ENCODE data around the gene CHD1L. TPM values are rescaled to one million over a fixed set of nuclear protein-coding genes. Genes with fewer than 3 reads are reported as not detected.
"Not testable (repeated sequence)": the region's sequence is repeated elsewhere in the genome, so short reads cannot be mapped to it uniquely, and the experiment has no call there.

Gene CHD1L
- total RNA-seq, 2 experiments from 2014 or later = 49.6 to 58.3 TPM

DNA sequence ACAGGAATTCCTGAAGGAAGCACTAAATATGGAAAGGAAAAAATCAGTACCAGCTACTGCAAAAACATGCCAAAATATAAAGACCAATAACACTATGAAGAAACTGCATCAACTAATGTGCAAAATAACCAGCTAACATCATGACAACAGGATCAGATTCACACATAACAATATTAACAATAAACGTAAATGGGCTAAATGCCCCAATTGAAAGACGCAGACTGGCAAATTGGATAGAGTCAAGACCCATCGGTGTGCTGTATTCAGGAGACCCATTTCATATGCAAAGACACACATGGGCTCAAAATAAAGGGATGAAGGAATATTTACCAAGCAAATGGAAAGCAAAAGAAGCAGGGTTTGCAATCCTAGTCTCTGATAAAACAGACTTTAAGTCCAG, 63.3 kb downstream of the CHD1L start:
- H3K27ac Mint-ChIP-seq; H3K4me1 Mint-ChIP-seq; H3K36me3 Mint-ChIP-seq; POLR2A ChIA-PET; H3K4me3 Mint-ChIP-seq; H3K27me3 Mint-ChIP-seq; ATAC-seq (ENCODE audit: low read depth); DNase-seq: not testable (repeated sequence)
- peaks cover 45% of the 10 kb centered on the region for H3K9me3 Mint-ChIP-seq

DNA sequence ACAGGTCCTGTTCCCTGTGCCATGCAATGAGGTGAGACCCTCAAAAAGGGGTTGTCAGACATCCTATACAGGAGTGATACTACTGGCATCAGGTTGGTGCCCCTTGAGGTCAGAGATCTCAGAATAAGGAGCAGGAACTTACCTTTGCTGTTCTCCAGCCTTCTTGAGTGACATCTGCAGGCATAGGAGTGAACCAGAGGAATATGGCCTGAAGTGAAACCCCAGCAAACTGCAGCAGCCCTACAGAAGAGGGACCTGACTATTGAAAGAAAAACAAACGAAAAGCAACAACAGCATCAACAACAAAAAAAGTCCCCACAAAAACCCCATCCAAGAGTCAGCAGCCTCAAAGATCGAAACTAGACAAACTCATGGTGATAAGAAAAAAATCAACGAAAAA, 74.5 kb downstream of the CHD1L start:
- ATAC-seq (ENCODE audit: low read depth) (no peak), DNase-seq (no peak)
- peaks cover 14% of the 10 kb centered on the region for H3K27me3 Mint-ChIP-seq
- POLR2A ChIA-PET = no interaction called here
- H3K4me3 Mint-ChIP-seq = no peak overlapping the region
- no peaks in the 10 kb centered on the region for H3K4me1 Mint-ChIP-seq
- H3K27ac Mint-ChIP-seq = no peak overlapping the region
- no peaks in the 10 kb centered on the region for H3K9me3 Mint-ChIP-seq
- no peaks in the 10 kb centered on the region for H3K36me3 Mint-ChIP-seq

DNA sequence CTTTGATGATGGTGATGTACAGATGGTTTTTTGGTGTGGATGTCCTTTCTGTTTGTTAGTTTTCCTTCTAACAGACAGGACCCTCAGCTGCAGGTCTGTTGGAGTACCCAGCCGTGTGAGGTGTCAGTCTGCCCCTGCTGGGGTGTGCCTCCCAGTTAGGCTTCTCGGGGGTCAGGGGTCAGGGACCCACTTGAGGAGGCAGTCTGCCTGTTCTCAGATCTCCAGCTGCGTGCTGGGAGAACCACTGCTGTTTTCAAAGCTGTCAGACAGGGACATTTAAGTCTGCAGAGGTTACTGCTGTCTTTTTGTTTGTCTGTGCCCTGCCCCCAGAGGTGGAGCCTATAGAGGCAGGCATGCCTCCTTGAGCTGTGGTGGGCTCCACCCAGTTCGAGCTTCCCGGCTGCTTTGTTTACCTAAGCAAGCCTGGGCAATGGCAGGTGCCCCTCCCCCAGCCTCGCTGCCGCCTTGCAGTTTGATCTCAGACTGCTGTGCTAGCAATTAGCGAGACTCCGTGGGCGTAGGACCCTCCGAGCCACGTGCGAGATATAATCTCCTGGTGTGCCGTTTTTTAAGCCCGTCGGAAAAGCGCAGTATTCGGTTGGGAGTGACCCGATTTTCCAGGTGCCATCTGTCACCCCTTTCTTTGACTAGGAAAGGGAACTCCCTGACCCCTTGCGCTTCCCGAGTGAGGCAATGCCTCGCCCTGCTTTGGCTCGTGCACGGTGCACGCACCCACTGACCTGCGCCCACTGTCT, 84.6 kb downstream of the CHD1L start:
- DNase-seq; H3K4me1 Mint-ChIP-seq; H3K27me3 Mint-ChIP-seq; POLR2A ChIA-PET; ATAC-seq (ENCODE audit: low read depth); H3K27ac Mint-ChIP-seq; H3K9me3 Mint-ChIP-seq; H3K4me3 Mint-ChIP-seq; H3K36me3 Mint-ChIP-seq: not testable (repeated sequence)

DNA sequence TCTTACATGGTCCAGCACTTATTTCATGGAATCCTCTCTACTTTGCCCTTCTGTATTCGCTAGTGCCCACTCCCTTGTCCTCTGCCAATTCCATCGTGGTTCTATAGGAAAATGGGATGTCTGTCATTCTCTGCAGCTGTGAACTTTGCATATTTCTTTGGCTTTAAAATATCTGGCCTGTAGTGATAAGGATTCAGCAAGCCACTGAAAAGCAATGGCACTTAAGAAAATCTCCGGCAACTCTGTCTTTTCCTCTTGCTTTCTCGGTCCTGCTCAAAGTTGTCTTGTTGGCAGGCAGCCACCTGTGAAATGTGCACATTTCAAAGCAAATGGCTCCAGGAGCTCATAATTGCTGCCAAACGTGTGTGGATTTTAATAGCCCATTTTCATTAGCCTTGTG, 91.8 kb downstream of the CHD1L start:
- POLR2A ChIA-PET = no interaction called here
- no peaks in the 10 kb centered on the region for H3K36me3 Mint-ChIP-seq
- H3K27ac Mint-ChIP-seq = no peak overlapping the region
- H3K9me3 Mint-ChIP-seq = no peaks in the 10 kb centered on the region
- no peak for DNase-seq
- H3K4me3 Mint-ChIP-seq = no peak overlapping the region
- ATAC-seq (ENCODE audit: low read depth) = no peak
- H3K27me3 Mint-ChIP-seq = peaks cover 21% of the 10 kb centered on the region
- no peaks in the 10 kb centered on the region for H3K4me1 Mint-ChIP-seq

DNA sequence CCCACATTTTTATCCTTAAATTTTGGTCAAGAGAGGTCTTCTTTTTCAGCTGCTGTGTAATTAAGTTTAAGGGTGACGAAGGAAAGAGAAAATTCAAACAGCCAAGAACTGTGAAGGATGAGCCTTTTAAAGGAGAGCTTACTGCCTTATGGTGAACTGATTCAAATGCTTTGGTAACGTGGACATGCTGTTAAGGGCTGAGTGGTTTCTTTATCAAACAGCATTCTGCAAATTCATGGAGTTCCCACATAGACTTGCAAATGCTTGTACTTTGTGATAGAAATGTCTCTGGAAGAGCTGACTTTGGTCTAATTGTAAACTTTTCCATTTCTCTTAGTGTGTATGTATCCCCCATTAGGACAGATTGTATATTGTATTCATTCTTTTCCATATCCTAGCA, 93.8 kb downstream of the CHD1L start:
- no peak overlapping the region for H3K4me3 Mint-ChIP-seq
- no peaks in the 10 kb centered on the region for H3K9me3 Mint-ChIP-seq
- POLR2A ChIA-PET = no interaction called here
- H3K27ac Mint-ChIP-seq = no peak overlapping the region
- H3K4me1 Mint-ChIP-seq = no peaks in the 10 kb centered on the region
- ATAC-seq (ENCODE audit: low read depth) (no peak), DNase-seq (no peak)
- H3K27me3 Mint-ChIP-seq = peaks cover 25% of the 10 kb centered on the region
- no peaks in the 10 kb centered on the region for H3K36me3 Mint-ChIP-seq

DNA sequence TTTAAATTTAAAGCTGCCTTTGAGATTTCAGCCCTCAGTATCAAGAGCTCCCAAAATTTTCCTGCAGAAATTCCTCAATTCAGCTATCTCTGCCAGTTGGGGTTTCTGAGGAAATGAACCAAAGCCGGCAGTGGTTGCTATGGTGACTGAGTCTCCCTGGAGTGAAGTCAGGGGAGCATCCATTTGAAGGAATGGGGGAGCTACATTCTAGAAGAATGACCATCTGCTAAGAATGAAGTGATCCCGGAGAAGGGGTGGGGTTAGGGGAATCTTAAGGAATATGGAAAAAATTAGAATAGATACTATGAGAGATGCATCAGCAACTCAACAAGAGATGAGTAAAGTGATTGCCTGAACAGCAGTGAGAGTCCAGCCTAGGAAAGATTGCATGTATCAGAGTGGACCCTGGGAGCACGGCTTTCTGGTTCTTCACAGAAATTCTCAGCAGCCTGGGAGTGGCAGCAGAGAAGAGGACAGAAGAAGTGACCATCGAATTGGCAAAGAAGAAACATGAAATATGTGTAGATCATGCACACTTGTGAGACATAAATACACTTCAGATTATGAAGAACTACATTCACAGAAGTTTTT, 94.7 kb downstream of the CHD1L start:
- POLR2A ChIA-PET = no interaction called here
- no peaks in the 10 kb centered on the region for H3K9me3 Mint-ChIP-seq
- no peak overlapping the region for H3K4me3 Mint-ChIP-seq
- no peak overlapping the region for H3K27ac Mint-ChIP-seq
- no peaks in the 10 kb centered on the region for H3K36me3 Mint-ChIP-seq
- H3K27me3 Mint-ChIP-seq = peaks cover 23% of the 10 kb centered on the region
- ATAC-seq (ENCODE audit: low read depth) = no peak
- DNase-seq = no peak
- H3K4me1 Mint-ChIP-seq = no peaks in the 10 kb centered on the region

DNA sequence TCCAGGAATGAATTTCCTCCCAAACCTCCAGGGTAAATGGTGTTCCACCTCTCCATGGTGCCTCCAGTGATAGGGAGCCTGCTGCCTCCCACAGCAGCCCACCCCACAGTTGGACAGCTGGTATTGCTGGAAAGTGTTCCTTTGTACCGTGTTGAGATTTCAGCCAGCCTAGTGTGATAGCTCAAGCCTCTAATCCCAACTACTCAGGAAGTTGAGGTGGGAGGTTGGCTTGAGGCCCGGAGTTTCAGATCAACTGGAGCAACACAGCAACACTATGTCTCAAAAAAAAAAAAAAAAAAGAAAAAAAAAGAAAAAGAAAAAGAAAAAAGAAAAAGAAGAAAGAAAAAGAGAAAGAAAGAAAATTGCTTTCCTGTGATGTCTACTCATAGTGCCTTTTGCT, 96.1 kb downstream of the CHD1L start:
- no peak for ATAC-seq (ENCODE audit: low read depth)
- H3K36me3 Mint-ChIP-seq = no peaks in the 10 kb centered on the region
- H3K27me3 Mint-ChIP-seq = peaks cover 27% of the 10 kb centered on the region
- no peaks in the 10 kb centered on the region for H3K9me3 Mint-ChIP-seq
- no peak overlapping the region for H3K4me3 Mint-ChIP-seq
- POLR2A ChIA-PET = no interaction called here
- H3K27ac Mint-ChIP-seq = no peak overlapping the region
- no peaks in the 10 kb centered on the region for H3K4me1 Mint-ChIP-seq
- DNase-seq = no peak

DNA sequence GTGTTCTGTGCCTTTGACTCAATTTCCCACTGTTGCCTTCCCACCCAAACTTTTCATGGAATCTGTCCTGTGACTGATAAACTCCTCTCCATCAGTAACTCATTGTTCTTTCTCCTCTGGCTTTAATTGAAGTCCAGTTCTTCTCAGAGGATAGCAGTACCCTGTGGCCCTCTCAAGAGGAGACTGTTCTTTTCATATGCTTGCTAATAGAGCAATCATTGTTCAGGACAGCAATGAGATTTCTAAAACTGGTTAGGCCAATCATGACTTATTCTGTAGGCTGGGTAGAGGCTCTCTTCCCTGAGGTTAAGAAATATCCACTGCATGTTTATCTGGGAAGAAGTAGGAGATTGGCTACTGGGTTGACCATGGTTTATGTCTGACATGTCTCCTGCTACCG, 98.8 kb downstream of the CHD1L start:
- no peak for DNase-seq
- Mint-ChIP-seq H3K36me3 (no peaks in the 10 kb centered on the region), H3K27ac (no peak overlapping the region), H3K27me3 (peaks cover 29% of the 10 kb centered on the region), H3K4me1 (no peaks in the 10 kb centered on the region), H3K9me3 (no peaks in the 10 kb centered on the region), H3K4me3 (no peak overlapping the region)
- no peak for ATAC-seq (ENCODE audit: low read depth)
- POLR2A ChIA-PET = no interaction called here

Other genes with a start within 250 kb of the CHD1L start
- 10 to 100 TPM; 12.6 to 14.0 TPM for gene PRKAB2, start 70.2 kb upstream of the CHD1L start, total RNA-seq
- gene FMO5, start 17.3 kb upstream of the CHD1L start, total RNA-seq = under 1 TPM; 0.60 to 0.86 TPM